Stimulated activated CD8-positive, alpha-beta memory T cell treated with anti-CD3 and anti-CD28 coated beads, Interleukin-7, amount 100 ng/mL, for 48 hours (primary cell): Measurements from ENCODE around the gene POM121L12.

ENCODE experiments used
- DNase-seq, 2 donors: peaks; one replicate each; pipeline ENCODE4 v3.0.0-alpha.2; 2020; ENCODE audit warnings: low read depth in 1 of 2; ENCODE audit errors: extremely low read depth in 1 of 2

POM121L12 gene

GRCh38 chr7:53035499-53036412, at the start of gene POM121L12:
POM121L12 (plus strand) TSS chr7:53035633; CDS start chr7:53035672, 39 bp downstream.
- DNase-seq = no peak

- DNase-seq = no peak
Observed at GRCh38 chr7:52992001-52992400, 43.4 kb upstream of the POM121L12 start.

DNA sequence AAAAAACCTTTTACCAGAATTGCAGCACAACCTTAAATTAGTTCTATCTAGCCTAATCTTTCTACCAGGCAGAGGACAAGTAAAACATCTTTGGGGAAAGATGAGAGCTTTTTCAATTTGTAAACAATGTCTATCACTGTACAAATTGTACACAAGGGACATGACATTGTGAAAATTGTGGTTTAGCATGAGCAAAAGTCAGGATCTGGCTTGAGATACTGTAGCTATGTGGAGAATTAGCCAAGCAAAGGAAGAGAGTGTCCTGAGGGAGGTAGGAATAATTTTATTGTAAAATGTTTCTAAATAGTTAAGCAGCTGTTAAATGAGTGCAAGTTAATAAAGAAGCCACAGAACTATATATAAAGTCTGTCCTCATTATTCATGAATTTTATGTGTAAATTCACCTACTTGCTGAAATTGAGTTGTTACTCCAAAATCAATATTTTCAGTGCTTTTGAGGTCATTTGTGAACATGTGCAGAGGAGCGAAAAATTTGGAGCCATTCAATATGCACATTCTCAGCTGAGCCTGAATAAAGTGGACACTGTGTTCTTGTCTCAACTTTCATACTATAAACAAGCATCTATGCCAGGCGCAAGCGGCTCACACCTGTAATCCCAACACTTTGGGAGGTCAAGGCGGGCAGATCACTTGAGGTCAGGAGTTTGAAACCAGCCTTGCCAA, 42.8 kb upstream of the POM121L12 start:
- DNase-seq = no peak

GRCh38 chr7:52995676-52996075, 39.8 kb upstream of the POM121L12 start:
- DNase-seq = no peak

DNA sequence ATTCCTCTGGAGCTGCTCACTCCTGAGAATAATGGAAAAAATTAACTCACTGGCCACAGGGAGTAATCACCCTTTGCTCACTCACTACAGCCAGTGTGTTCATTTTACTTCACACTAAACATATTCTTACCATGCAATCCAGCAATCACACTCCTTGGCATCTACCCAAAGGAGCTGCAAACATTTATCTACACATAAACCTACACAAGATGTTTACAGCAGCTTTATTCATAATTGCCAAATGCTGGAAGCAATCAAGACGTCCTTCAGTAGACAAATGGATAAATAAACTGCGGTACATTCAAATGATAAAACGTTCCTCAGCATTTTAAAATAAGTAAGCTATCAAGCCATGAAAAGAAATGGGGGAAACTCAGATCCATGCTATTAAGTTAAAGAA, 34.2 kb upstream of the POM121L12 start:
- DNase-seq = no peak

DNA sequence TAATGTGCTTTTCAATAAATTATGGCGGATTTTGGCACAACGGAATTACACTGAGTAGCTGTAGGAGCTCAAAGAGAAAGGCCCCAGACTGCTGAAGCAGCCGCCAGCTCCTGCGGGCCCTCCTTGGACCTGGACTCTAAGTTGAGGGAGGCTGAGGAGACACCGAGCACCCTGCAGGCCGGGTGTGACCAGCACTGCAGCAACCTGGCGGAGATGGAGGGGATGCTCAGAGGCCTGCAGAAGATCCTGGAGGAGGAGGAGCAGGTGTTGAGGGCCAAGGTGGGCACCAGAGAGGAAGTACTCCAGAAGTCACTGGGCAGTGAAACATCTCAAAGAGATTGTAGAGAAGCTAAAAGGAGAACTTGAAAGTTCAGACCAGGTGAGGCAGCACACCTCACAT, 33.0 kb upstream of the POM121L12 start:
- no peak for DNase-seq

DNA sequence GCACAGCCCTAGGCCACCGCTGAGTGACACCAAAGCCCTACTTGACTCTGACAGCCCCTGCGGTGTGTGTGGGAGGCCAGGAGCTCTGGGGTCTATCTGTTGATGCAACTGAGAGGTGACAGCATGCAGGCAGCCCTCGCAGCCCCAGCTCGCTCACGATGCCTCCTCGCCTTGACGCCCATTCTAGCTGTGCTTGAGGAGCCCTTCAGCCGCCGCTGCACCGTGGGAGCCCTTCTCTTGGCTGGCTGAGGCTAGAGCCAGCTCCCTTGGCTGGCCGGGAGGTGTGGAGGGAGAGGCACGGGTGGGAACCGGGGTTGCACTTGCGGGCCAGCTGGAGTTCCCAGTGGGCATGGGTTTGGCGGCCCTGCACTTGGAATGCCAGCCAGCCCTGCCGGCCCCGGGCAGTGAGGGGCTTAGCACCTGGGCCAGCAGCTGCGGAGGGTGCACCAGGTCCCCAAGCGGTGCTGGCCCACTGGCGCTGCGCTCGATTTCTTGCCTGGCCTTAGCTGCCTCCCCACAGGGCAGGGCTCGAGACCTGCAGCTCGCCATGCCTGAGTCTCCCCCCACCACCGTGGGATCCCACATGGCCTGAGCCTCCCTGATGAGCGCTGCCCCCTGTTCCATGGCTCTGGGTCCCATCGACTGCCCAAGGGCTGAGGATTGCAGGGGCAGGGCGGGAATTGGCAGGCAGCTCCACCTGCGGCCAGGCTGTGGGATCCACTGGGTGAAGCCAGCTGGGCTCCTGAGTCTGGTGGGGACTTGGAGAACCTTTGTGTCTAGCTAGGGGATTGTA, 31.6 kb upstream of the POM121L12 start:
- no peak for DNase-seq

- no peak for DNase-seq
Observed at GRCh38 chr7:53013925-53014324, 21.5 kb upstream of the POM121L12 start.

GRCh38 chr7:53015463-53015862, 20.0 kb upstream of the POM121L12 start:
- no peak for DNase-seq

- DNase-seq = no peak
Observed at GRCh38 chr7:53022893-53023292, 12.5 kb upstream of the POM121L12 start.

- no peak for DNase-seq
Observed at GRCh38 chr7:53048638-53049037, 13.2 kb downstream of the POM121L12 start.

- no peak for DNase-seq
Observed at GRCh38 chr7:53050433-53050832, 15.0 kb downstream of the POM121L12 start.

- DNase-seq = no peak
Observed at GRCh38 chr7:53059591-53059990, 24.2 kb downstream of the POM121L12 start.

- DNase-seq = no peak
Observed at GRCh38 chr7:53060066-53060465, 24.6 kb downstream of the POM121L12 start.

GRCh38 chr7:53062796-53063195, 27.4 kb downstream of the POM121L12 start:
- DNase-seq = no peak

DNA sequence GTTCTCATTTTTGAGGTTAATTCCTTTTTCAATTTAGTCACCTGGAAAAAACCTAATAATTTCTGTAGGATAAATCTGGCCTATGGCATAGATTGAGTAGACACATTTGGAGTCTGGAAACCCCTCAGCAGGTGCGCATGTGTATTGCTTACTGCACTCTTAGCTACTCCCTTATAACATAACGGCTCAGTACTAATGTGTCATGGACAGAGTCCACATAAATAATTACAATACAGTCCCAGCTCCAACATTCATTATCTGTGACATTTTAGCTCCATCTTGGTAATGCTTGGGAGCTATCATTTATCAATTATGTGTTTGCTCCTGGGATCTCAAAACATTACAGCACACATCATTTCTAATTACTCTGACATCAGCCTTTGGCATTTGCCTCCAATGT, 33.2 kb downstream of the POM121L12 start:
- DNase-seq = no peak

DNA sequence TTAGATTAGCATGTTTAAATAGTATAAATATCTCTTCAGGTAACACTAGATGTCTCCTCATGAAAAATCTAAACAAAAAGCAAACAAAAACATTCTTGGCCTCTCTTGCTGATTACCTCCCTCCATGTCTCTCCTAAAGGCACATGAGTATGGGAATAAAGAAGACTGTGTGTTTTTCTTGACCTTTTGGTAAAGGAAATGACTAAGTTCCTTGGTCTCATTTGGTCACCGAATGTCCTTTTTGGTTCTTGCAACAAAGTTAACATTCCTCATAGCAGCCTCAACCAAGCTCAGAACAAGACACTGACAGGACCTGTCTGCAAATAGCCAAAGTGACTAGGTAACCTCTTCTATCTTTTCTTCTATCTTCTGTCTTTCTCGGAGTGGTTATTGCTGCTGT, 35.5 kb downstream of the POM121L12 start:
- no peak for DNase-seq
